Measurements from ENCODE around the gene BRAT1.

The BRAT1 gene

GRCh38 chr7:2495418-2496299 is 59.7 kb downstream of the BRAT1 start:
- no peak for DNase-seq (ENCODE audit: low read depth)

- DNase-seq (ENCODE audit: low read depth): no peak
Observed at GRCh38 chr7:2494191-2495130, 60.9 kb downstream of the BRAT1 start.

GRCh38 chr7:2493205-2494164 is 61.8 kb downstream of the BRAT1 start:
- DNase-seq (ENCODE audit: low read depth): no peak

GRCh38 chr7:2492038-2492437 is 63.3 kb downstream of the BRAT1 start:
- no peak for DNase-seq (ENCODE audit: low read depth)

GRCh38 chr7:2490181-2490651 is 65.1 kb downstream of the BRAT1 start:
- DNase-seq (ENCODE audit: low read depth): no peak

GRCh38 chr7:2488681-2489080 is 66.6 kb downstream of the BRAT1 start:
- DNase-seq (ENCODE audit: low read depth): no peak

GRCh38 chr7:2488272-2488645 is 67.1 kb downstream of the BRAT1 start:
- DNase-seq (ENCODE audit: low read depth): no peak
